Ishikawa (cell line): ENCODE results near the gene SFMBT1.

Source experiments
- CEBPB ChIP-seq: IDR thresholded peaks from 2 replicates; pipeline ENCODE4 v1.6.1; 2012
- CREB1 ChIP-seq: IDR thresholded peaks from 2 replicates; pipeline ENCODE4 v1.6.1; 2012; ENCODE audit warnings: low read depth
- EGR1 ChIP-seq: IDR thresholded peaks from 2 replicates; pipeline ENCODE4 v1.6.1; 2012
- EP300 ChIP-seq: IDR thresholded peaks from 2 replicates; pipeline ENCODE4 v1.6.1; 2012; ENCODE audit warnings: borderline replicate concordance
- FOXM1 ChIP-seq: IDR thresholded peaks from 2 replicates; pipeline ENCODE4 v1.6.1; 2012; ENCODE audit warnings: low read depth, borderline replicate concordance
- MAX ChIP-seq: IDR thresholded peaks from 2 replicates; pipeline ENCODE4 v1.6.1; 2012
- NFIC ChIP-seq: IDR thresholded peaks from 2 replicates; pipeline ENCODE4 v1.6.1; 2012
- RAD21 ChIP-seq: IDR thresholded peaks from 2 replicates; pipeline ENCODE4 v1.6.1; 2012; ENCODE audit warnings: low read depth
- TAF1 ChIP-seq: IDR thresholded peaks from 2 replicates; pipeline ENCODE4 v1.6.1; 2012; ENCODE audit warnings: low read depth, mild to moderate bottlenecking
- TCF12 ChIP-seq: IDR thresholded peaks from 2 replicates; pipeline ENCODE4 v1.6.1; 2012; ENCODE audit warnings: low read depth
- TEAD4 ChIP-seq: IDR thresholded peaks from 2 replicates; pipeline ENCODE4 v1.6.1; 2012
- USF1 ChIP-seq: IDR thresholded peaks from 2 replicates; pipeline ENCODE4 v1.6.1; 2012
- YY1 ChIP-seq: IDR thresholded peaks from 2 replicates; pipeline ENCODE4 v1.6.1; 2012; ENCODE audit warnings: low read depth
- ZBTB7A ChIP-seq: IDR thresholded peaks from 2 replicates; pipeline ENCODE4 v1.6.1; 2012; ENCODE audit warnings: low read depth
- TF ChIP-seq, protein P1 (sequence below): IDR thresholded peaks from 2 replicates; pipeline ENCODE4 v1.6.1; 2012; ENCODE audit warnings: low read depth, mild to moderate bottlenecking

The SFMBT1 gene

DNA sequence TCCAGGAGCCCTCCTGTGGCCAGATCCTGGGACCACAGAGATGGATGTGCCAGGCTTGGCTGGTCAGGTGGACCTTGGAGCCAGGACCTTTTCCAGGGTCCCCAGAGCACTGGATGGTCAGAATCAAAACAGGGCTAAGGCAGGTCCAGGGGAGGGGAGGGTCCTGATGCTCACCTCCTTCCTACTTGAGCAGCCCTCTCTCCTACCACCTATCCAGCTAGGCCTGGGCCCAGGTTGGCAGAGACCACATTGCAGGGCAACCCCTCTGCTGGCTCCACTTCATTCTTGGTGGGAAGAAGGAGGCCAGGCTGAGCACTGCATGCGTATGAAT is 28.5 kb upstream of the SFMBT1 start:
- TF ChIP-seq FOXM1 (no peak), USF1 (no peak), RAD21 (no peak)

DNA sequence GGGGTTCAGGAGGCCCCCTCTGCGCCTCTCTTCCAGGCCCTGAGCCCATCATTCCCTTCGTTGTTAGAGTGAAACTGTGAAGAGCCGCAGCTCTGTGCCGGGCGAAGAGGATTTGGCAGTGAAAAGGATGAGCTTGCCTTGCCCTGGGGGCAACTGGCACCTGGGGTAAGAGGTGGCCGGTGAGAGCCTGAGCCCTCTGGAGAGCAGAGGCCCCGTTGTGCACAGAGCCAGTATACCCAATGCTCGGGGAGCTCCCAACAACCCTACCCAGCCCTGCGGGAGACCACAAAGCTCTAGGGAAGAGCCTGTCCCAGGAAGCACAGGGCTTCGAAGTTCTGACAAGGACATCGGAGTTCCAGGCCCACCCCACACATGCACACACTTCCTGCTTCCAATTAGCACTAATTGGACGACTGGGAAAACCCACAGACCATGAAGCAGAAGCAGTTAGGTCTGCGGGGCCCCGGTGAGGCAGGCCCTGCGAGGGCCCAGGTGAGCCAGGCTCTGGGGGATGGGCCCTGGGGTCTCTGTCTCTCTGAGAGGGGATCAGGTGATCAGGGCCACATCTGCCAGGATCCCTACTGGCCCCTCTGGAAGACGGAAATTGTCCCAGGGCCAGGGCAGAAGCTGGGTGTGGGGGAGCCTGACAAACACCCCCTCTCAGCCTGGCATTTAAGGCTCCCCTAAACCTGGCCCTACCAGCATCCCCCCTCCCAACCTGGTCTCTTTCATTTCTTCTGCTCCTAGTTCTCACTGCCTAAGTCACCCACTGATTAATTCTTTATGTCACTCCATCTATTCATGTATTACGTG is 27.9 kb upstream of the SFMBT1 start:
- TF ChIP-seq CREB1 (no peak), EGR1 (no peak), ZBTB7A (no peak), CEBPB (no peak), RAD21 (no peak), TCF12 (no peak), FOXM1 (no peak), MAX (no peak), USF1 (no peak), YY1 (no peak), TEAD4 (no peak), NFIC (no peak), TAF1 (no peak), EP300 (no peak)
- TF ChIP-seq, protein P1, sequence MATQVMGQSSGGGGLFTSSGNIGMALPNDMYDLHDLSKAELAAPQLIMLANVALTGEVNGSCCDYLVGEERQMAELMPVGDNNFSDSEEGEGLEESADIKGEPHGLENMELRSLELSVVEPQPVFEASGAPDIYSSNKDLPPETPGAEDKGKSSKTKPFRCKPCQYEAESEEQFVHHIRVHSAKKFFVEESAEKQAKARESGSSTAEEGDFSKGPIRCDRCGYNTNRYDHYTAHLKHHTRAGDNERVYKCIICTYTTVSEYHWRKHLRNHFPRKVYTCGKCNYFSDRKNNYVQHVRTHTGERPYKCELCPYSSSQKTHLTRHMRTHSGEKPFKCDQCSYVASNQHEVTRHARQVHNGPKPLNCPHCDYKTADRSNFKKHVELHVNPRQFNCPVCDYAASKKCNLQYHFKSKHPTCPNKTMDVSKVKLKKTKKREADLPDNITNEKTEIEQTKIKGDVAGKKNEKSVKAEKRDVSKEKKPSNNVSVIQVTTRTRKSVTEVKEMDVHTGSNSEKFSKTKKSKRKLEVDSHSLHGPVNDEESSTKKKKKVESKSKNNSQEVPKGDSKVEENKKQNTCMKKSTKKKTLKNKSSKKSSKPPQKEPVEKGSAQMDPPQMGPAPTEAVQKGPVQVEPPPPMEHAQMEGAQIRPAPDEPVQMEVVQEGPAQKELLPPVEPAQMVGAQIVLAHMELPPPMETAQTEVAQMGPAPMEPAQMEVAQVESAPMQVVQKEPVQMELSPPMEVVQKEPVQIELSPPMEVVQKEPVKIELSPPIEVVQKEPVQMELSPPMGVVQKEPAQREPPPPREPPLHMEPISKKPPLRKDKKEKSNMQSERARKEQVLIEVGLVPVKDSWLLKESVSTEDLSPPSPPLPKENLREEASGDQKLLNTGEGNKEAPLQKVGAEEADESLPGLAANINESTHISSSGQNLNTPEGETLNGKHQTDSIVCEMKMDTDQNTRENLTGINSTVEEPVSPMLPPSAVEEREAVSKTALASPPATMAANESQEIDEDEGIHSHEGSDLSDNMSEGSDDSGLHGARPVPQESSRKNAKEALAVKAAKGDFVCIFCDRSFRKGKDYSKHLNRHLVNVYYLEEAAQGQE, result no peak

DNA sequence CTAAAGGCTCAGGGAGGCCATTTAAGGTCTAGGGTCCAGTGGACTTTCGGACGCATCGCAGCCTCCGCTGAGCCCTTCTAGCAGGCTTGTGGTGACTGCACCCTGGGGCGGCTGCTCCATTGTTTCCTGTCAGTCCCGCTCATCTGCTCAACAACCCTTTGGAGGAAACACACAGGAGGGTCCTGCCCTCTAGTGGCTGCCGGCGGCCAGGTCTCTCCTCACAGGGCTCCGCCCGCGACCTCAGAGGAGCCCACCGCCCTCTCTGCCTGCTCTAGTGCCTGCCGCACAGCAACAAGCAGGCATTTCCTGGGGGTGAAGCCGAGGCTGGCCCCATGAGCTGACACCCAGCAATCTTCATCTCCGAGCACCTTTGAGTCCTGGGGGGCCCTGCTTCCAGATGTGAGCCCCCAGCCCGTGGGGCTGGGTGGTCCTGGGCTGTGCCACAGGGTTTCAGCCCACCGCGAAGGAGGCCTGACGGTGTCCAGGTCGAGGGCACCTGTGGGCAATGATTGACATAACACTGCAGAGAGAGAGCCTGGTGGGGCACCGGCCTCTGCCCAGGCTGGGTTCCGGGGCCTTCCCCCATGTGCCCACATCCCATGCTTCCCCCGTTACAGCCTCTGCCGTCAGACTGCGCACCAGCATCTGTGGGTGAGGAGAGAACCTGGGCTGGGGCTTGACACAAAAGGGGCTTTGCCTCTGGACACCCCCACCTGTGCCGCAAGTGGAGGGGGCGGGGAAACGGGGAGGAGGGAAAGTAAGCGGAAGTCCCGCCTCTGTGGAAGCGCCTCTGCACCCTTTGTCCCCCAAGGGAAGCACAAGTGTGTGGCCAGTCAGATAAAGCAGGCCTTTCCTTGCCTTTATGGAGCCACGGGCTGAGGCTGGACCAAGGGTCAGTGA is 27.0 kb upstream of the SFMBT1 start:
- TF ChIP-seq TAF1, result no peak
- no peak for TF ChIP-seq EP300
- peak; percentile 92 for TF ChIP-seq RAD21
- TF ChIP-seq YY1, result 0 out of 2 replicates have a peak, but pooled peaks have one; percentile 19
- TF ChIP-seq, protein P1, result no peak
- TF ChIP-seq MAX, result peak; percentile 43; the same call in 1 of the 2 replicates
- no peak for TF ChIP-seq TCF12
- TF ChIP-seq CEBPB, result no peak
- no peak for TF ChIP-seq FOXM1
- TF ChIP-seq TEAD4, result no peak; the same call in 1 of the 2 replicates
- no peak for TF ChIP-seq NFIC
- peak; percentile 92 for TF ChIP-seq ZBTB7A
- TF ChIP-seq USF1, result no peak

DNA sequence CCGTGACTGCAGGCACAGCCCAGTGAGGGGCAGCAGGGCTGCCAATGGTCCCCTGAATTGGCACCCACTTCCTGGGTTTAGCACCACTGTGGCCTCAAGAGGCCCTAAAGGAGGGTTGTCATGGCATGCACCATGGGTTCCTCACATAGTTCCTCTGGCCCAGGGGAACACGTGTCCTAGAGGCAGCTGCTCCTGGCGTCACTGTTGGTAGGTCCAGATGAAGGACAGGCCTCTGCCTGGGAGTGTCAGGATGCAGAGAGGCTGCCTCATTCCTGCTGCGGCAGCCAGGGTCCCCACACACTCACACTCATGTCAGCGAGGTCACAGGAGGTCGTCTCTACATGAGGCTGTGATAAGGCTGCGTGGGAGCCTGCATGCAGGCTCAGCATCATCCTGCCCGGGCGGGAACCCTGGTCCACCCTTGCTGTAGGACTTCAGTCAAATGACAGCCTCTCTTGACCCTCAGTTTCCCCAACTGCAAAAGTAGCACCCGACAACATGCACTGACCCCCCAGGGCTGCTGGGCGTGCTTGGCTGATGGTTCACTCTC is 26.1 kb upstream of the SFMBT1 start:
- TF ChIP-seq CREB1 (no peak), YY1 (no peak), NFIC (no peak), ZBTB7A (no peak), TAF1 (no peak), FOXM1 (no peak), TEAD4 (no peak), CEBPB (no peak), USF1 (no peak), MAX (no peak)
- TF ChIP-seq, protein P1, result no peak
